Left renal pelvis (tissue), 4 donors: ENCODE measurements around the gene MAD1L1. TPM values are rescaled to one million over a fixed set of nuclear protein-coding genes. Genes with fewer than 3 reads are reported as not detected.

ENCODE experiments used
- DNase-seq, 4 donors: peaks; one replicate each; pipeline ENCODE4 v3.0.0-alpha.2; 2013; ENCODE audit warnings: low read depth in 4 of 4, low spot score in 3 of 4
- polyA plus RNA-seq, 4 donors: library from polyadenylated mRNA; unstranded; fragments of 120-200 nt; gene quantifications; one replicate each; pipeline ENCODE4 v1.2.1, GENCODE V29; 2013; ENCODE audit not compliant: insufficient read length in 4 of 4

Gene MAD1L1
- polyA plus RNA-seq, 4 donors, result 18.9 to 24.5 (median 21.3) TPM

GRCh38 chr7:2023877-2024566, 208.7 kb downstream of the MAD1L1 start:
- DNase-seq, result no peak

- DNase-seq, result no peak
These were observed 210.0 kb downstream of the MAD1L1 start for GRCh38 chr7:2022737-2023250.

- no peak for DNase-seq
These were observed 210.7 kb downstream of the MAD1L1 start for GRCh38 chr7:2022021-2022409.

GRCh38 chr7:2019711-2020511, 212.8 kb downstream of the MAD1L1 start:
- DNase-seq, result no peak

- no peak for DNase-seq
These were observed 213.4 kb downstream of the MAD1L1 start for GRCh38 chr7:2019461-2019710.

- DNase-seq, result no peak
These were observed 213.9 kb downstream of the MAD1L1 start for GRCh38 chr7:2018569-2019460.

GRCh38 chr7:2017914-2018568, 214.7 kb downstream of the MAD1L1 start:
- DNase-seq, result no peak

GRCh38 chr7:2017481-2017891, 215.3 kb downstream of the MAD1L1 start:
- no peak for DNase-seq

GRCh38 chr7:2016761-2017480, 215.8 kb downstream of the MAD1L1 start:
- no peak for DNase-seq

GRCh38 chr7:2016021-2016631, 216.6 kb downstream of the MAD1L1 start:
- no peak for DNase-seq

GRCh38 chr7:2015251-2015871, 217.4 kb downstream of the MAD1L1 start:
- no peak for DNase-seq

- DNase-seq, result no peak
These were observed 218.1 kb downstream of the MAD1L1 start for GRCh38 chr7:2014391-2015241.

- no peak for DNase-seq
These were observed 219.1 kb downstream of the MAD1L1 start for GRCh38 chr7:2013381-2014311.

GRCh38 chr7:2012981-2013380, 219.8 kb downstream of the MAD1L1 start:
- DNase-seq, result peak in 2 of 4 donors; percentile 29 to 51

GRCh38 chr7:2012044-2012900, 220.5 kb downstream of the MAD1L1 start:
- DNase-seq, result no peak
